Suprapubic skin (tissue), 4 donors: Measurements from ENCODE around the gene ERCC6L. TPM values are rescaled to one million over a fixed set of nuclear protein-coding genes. Genes with fewer than 3 reads are reported as not detected.

ENCODE experiments used
- DNase-seq, 2 donors: peaks; one replicate each; pipeline ENCODE4 v3.0.0-alpha.2; 2019; ENCODE audit warnings: low spot score in 2 of 2
- H3K27ac ChIP-seq: fragments of 200-600 bp; sonication (generic); one replicate; pipeline ENCODE4 v1.5.1; 2019
- H3K27me3 ChIP-seq: fragments of 200-600 bp; sonication (generic); one replicate; pipeline ENCODE4 v1.5.1; 2019
- H3K36me3 ChIP-seq: fragments of 200-600 bp; sonication (generic); one replicate; pipeline ENCODE4 v1.5.1; 2019
- H3K4me1 ChIP-seq: fragments of 200-600 bp; sonication (generic); one replicate; pipeline ENCODE4 v1.5.1; 2019
- H3K4me3 ChIP-seq: fragments of 200-600 bp; sonication (generic); one replicate; pipeline ENCODE4 v1.5.1; 2019; ENCODE audit warnings: mild to moderate bottlenecking
- H3K9me3 ChIP-seq: fragments of 200-600 bp; sonication (generic); one replicate; pipeline ENCODE4 v1.5.1; 2019
- EP300 ChIP-seq: sonication (generic); formaldehyde crosslinking; IDR thresholded peaks from one replicate; pipeline ENCODE4 v1.6.1; 2017; ENCODE audit warnings: antibody characterized with exemption
- POLR2A ChIP-seq, 2 donors: fragments of 450-650 bp; IDR thresholded peaks; one replicate each; pipeline ENCODE4 v1.6.1; 2017; ENCODE audit warnings: antibody characterized with exemption in 2 of 2, mild to moderate bottlenecking in 2 of 2, moderate library complexity in 2 of 2
- POLR2AphosphoS5 ChIP-seq, 3 donors: sonication (generic); formaldehyde crosslinking; IDR thresholded peaks; one replicate each; pipeline ENCODE4 v1.6.1; 2017; ENCODE audit warnings: antibody characterized with exemption in 3 of 3
- WGBS: methylation state at CpG from one replicate; pipeline ENCODE4 v1.1.5; 2018; 5-methylcytosine and 5-hydroxymethylcytosine counted together
- total RNA-seq, 4 donors: library from RNA; depleted of rRNA; stranded (reverse); fragments of >200 nt; gene quantifications; one replicate each; pipeline ENCODE4 v1.1.0, GENCODE V29; 2016
- TF ChIP-seq, protein P1 (sequence below), 2 donors: fragments of 200-600 bp in 1 of 2; fragments of 450-650 bp in 1 of 2; sonication (generic) in 1 of 2; IDR thresholded peaks; one replicate each; pipeline ENCODE4 v1.5.1; 2016 to 2019; ENCODE audit warnings: antibody characterized with exemption in 2 of 2, mild to moderate bottlenecking in 1 of 2, moderate library complexity in 1 of 2

Gene ERCC6L
- total RNA-seq, 4 donors from 2014 or later: 0.30 to 0.68 (median 0.41) TPM

DNA sequence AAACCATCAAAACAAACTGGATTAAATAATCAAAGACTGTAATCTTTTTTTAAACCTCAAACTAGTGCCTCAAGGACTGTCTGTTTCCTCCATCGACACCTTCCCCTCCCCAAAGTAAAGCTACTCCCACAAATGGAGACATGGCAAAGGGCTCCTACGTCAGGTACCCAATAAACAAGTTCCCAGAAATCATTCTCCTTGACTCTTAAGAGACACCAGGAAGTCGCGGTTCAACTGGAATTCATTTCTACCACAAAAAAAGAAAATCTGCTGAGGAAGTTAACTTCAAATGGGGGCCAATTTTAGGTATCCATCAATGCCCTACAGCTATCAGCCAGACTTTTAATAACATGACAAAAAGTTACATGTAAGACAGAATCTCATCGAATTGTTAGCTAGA, 35.7 kb upstream of the ERCC6L start:
- Histone ChIP-seq H3K27ac (no peak overlapping the region), H3K4me1 (peaks cover 30% of the 10 kb centered on the region), H3K4me3 (no peak overlapping the region), H3K36me3 (peaks cover 34% of the 10 kb centered on the region), H3K9me3 (no peaks in the 10 kb centered on the region), H3K27me3 (no peaks in the 10 kb centered on the region)
- DNase-seq: no peak
- WGBS: 67% methylated on average over 5 of the region's 5 CpGs
- TF ChIP-seq, protein P1, sequence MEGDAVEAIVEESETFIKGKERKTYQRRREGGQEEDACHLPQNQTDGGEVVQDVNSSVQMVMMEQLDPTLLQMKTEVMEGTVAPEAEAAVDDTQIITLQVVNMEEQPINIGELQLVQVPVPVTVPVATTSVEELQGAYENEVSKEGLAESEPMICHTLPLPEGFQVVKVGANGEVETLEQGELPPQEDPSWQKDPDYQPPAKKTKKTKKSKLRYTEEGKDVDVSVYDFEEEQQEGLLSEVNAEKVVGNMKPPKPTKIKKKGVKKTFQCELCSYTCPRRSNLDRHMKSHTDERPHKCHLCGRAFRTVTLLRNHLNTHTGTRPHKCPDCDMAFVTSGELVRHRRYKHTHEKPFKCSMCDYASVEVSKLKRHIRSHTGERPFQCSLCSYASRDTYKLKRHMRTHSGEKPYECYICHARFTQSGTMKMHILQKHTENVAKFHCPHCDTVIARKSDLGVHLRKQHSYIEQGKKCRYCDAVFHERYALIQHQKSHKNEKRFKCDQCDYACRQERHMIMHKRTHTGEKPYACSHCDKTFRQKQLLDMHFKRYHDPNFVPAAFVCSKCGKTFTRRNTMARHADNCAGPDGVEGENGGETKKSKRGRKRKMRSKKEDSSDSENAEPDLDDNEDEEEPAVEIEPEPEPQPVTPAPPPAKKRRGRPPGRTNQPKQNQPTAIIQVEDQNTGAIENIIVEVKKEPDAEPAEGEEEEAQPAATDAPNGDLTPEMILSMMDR (IDR thresholded peaks at IDR 0.05): no peak
- TF ChIP-seq POLR2A (IDR thresholded peaks at IDR 0.05): no peak
- no peak for TF ChIP-seq POLR2AphosphoS5 (IDR thresholded peaks at IDR 0.05)
- TF ChIP-seq EP300: no peak

DNA sequence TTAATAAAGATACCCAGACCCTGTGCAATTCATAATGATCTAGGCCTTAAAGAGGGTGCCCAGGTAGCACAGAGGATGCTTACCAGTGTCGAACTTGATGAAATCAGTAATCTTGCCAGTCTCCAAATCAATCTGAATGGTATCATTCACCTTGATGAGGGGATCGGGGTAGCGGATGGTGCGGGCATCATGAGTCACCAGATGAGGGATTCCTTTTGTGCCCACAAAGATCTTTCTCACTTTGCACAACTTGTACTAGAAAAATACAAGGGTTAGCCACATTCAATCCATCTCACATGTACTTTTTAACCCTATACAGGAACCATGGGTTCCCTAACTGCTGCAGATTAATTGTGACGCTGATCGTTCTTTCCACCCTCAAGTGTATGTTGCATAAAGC, 34.9 kb upstream of the ERCC6L start:
- TF ChIP-seq, protein P1 (IDR thresholded peaks at IDR 0.05): no peak
- TF ChIP-seq EP300: no peak
- TF ChIP-seq POLR2AphosphoS5 (IDR thresholded peaks at IDR 0.05): no peak
- TF ChIP-seq POLR2A (IDR thresholded peaks at IDR 0.05): no peak
- 90% methylated on average over 6 of the region's 6 CpGs for WGBS
- no peaks in the 10 kb centered on the region for H3K9me3 ChIP-seq
- H3K27ac ChIP-seq: no peak overlapping the region
- no peaks in the 10 kb centered on the region for H3K27me3 ChIP-seq
- DNase-seq: no peak
- H3K4me3 ChIP-seq: no peak overlapping the region
- H3K4me1 ChIP-seq: peaks cover 30% of the 10 kb centered on the region
- H3K36me3 ChIP-seq: peaks cover 34% of the 10 kb centered on the region

DNA sequence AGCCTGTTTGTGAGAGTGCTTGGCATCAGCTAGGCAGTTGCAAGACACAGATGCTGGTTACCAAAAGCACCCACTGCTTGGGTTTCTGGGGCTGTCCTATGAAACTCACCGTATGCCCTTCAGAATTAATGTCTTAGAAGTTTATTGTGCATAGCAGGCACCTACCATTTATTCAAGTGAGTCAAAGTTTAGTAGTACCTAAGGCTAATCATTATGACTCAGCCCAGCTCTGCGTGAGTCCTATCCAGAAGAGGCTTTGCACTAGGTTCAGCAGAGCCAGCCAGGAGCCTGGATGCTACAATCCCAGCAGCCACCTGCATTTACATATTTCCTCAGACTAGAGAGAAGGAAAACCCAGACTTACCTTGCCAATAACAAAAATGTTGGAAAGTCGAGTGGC, 34.0 kb upstream of the ERCC6L start:
- Histone ChIP-seq H3K36me3 (peaks cover 34% of the 10 kb centered on the region), H3K4me3 (no peak overlapping the region), H3K27ac (no peak overlapping the region), H3K9me3 (no peaks in the 10 kb centered on the region), H3K4me1 (peaks cover 30% of the 10 kb centered on the region), H3K27me3 (no peaks in the 10 kb centered on the region)
- TF ChIP-seq, protein P1 (IDR thresholded peaks at IDR 0.05): no peak
- TF ChIP-seq EP300: no peak
- TF ChIP-seq POLR2AphosphoS5 (IDR thresholded peaks at IDR 0.05): no peak
- no peak for TF ChIP-seq POLR2A (IDR thresholded peaks at IDR 0.05)
- 72% methylated on average over 3 of the region's 3 CpGs for WGBS
- DNase-seq: no peak

DNA sequence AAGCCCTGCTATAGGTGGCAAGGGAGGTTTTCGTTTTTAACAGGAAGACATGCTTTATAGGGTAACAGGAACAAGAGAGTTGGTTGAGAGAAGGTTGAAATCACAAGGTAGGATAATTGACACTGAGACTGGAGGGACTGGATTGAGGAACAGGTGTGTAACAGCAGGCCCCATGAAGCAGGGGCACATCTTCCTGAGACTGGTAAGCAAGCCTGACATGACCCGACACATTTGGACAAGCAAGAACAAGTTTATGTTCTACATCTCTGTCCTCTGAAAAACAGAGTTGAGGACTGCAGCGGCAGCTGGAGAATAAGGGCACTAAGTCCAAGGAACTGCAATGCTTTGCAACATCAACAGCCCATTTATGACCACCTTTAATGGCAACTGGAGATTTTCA, 33.0 kb upstream of the ERCC6L start:
- H3K36me3 ChIP-seq: peaks cover 34% of the 10 kb centered on the region
- no peak for DNase-seq
- H3K4me1 ChIP-seq: peaks cover 30% of the 10 kb centered on the region
- H3K27ac ChIP-seq: no peak overlapping the region
- TF ChIP-seq POLR2A (IDR thresholded peaks at IDR 0.05): no peak
- no peak for TF ChIP-seq POLR2AphosphoS5 (IDR thresholded peaks at IDR 0.05)
- TF ChIP-seq, protein P1 (IDR thresholded peaks at IDR 0.05): no peak
- TF ChIP-seq EP300: no peak
- H3K9me3 ChIP-seq: no peaks in the 10 kb centered on the region
- no peak overlapping the region for H3K4me3 ChIP-seq
- no peaks in the 10 kb centered on the region for H3K27me3 ChIP-seq
- WGBS: 62% methylated on average over 3 of the region's 3 CpGs

DNA sequence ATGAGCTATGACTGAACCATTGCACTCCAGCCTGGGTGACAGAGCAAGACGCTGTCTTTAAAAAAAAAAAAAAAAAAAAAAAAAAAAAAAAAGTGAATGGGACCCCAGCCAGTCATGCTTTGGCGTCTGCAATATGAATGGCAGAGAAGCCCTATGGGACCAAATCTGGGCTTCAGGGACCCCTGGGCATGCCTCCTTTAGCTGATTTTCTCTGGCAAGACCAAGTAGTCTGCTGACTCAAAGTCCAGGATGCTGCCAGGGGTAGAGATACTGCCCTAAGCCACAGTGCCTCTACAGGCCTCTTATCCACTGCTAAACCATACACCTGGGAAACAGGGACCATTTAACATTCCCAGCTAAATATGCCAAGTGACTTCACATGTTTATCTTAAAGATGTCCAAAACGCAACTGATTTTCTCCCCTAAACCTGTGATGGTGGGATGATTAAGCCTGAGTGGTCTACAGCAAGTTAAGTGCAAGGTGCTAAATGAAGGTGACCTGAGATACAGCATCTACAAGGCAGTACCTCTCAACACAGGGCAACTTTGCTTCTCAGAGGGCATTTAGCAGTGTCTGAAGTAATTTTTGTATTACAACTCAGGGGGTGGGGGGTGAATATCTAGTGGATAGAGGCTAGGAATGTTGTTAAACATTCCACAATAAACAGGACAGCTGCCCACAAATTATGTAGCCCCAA, 32.4 kb upstream of the ERCC6L start:
- Histone ChIP-seq H3K36me3 (peaks cover 34% of the 10 kb centered on the region), H3K4me1 (peaks cover 30% of the 10 kb centered on the region), H3K27me3 (no peaks in the 10 kb centered on the region), H3K4me3 (no peak overlapping the region), H3K9me3 (no peaks in the 10 kb centered on the region), H3K27ac (no peak overlapping the region)
- DNase-seq: no peak
- WGBS: 68% methylated on average over 3 of the region's 3 CpGs
- no peak for TF ChIP-seq POLR2A (IDR thresholded peaks at IDR 0.05)
